Activated B cell treated with CpG ODN at 0.5 μM for 24 hours (primary cell): ENCODE measurements around the gene LBH. TPM values are rescaled to one million over a fixed set of nuclear protein-coding genes. Genes with fewer than 3 reads are reported as not detected.
A peak's percentile ranks its signal among the peaks of the same experiment; 100 is the strongest.

ENCODE experiments used
- ATAC-seq: fragments of 200-7000 bp; cut with Tn5 transposase; one replicate; pipeline ENCODE4 v1.10.0; 2021; ENCODE audit warnings: low read depth, mild to moderate bottlenecking, moderate library complexity
- CTCF ChIA-PET: fragments of 350-600 bp; sonication (Branson Sonifier 250); formaldehyde crosslinking; loops from one replicate; lab custom pipeline; 2021; ENCODE audit warnings: antibody characterized with exemption; lab: Charles Lee
- POLR2A ChIA-PET: fragments of 350-600 bp; sonication (Branson Sonifier 250); formaldehyde crosslinking; loops from one replicate; lab custom pipeline; 2021; ENCODE audit warnings: antibody characterized with exemption; lab: Charles Lee
- DNase-seq: peaks from one replicate; pipeline ENCODE4 v3.0.0; 2022
- H3K27ac Mint-ChIP-seq: one replicate; pipeline ENCODE4 v1.8.0; 2020; ENCODE audit warnings: mixed read lengths
- H3K27me3 Mint-ChIP-seq: one replicate; pipeline ENCODE4 v1.8.0; 2021; ENCODE audit warnings: mixed read lengths
- H3K36me3 Mint-ChIP-seq: one replicate; pipeline ENCODE4 v1.8.0; 2021; ENCODE audit warnings: low read depth, mixed read lengths
- H3K4me1 Mint-ChIP-seq: one replicate; pipeline ENCODE4 v1.8.0; 2021; ENCODE audit warnings: mixed read lengths
- H3K4me3 Mint-ChIP-seq: one replicate; pipeline ENCODE4 v1.8.0; 2020; ENCODE audit warnings: mild to moderate bottlenecking, mixed read lengths
- H3K9me3 Mint-ChIP-seq: one replicate; pipeline ENCODE4 v1.8.0; 2020; ENCODE audit warnings: mixed read lengths
- CTCF ChIP-seq: fragments of 200-600 bp; IDR thresholded peaks from one replicate; pipeline ENCODE4 v1.8.0; 2022; ENCODE audit warnings: antibody characterized with exemption, mild to moderate bottlenecking
- intact Hi-C: fragments of 100-400 bp; cut with micrococcal nuclease; formaldehyde crosslinking; loops from one replicate; pipeline ENCODE4 v1.15.1; 2024
- total RNA-seq: library from RNA; stranded (reverse); gene quantifications from 2 replicates; pipeline ENCODE4 v1.2.3, GENCODE V29; 2022

Gene LBH
- total RNA-seq, 1 donor from 2014 or later = 131 TPM

DNA sequence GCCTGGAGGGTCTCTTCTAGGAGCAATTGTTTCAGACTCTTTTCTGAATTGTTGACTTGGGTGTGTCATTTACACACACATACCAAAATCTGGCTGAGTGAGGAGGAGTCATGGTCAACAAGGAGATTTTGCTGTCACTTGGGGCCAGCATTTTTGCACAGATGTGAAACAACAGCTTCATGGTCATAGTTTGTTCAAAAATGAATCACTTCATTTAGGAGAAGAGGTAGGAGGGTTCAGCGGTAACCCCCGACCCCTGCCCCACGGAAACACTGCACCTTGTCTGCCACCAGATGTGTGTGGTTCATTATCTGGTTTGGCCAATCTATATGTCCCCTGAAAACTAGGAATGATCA lies 42.2 kb downstream of the LBH start:
- Mint-ChIP-seq H3K4me1 (peaks cover 93% of the 10 kb centered on the region), H3K27me3 (no peaks in the 10 kb centered on the region), H3K36me3 (no peaks in the 10 kb centered on the region), H3K9me3 (no peaks in the 10 kb centered on the region), H3K4me3 (no peak overlapping the region), H3K27ac (peak overlapping the region; percentile 72)
- no peak for DNase-seq
- TF ChIP-seq CTCF = no peak
- ChIA-PET POLR2A (interaction anchor here (0.7 to 3.2 kb wide), 4 partner anchors 14 to 63 kb away, joined by 3 to 20 read pairs (median 8); no protein-coding TSS in a partner anchor), CTCF (no interaction called here)
- ATAC-seq = no peak
- intact Hi-C loops = loop anchor here (1.0 kb wide), 1 partner anchor 9 kb away; no protein-coding TSS in a partner anchor

- H3K27me3 Mint-ChIP-seq = no peaks in the 10 kb centered on the region
- intact Hi-C loops = no loop called here
- no peak for TF ChIP-seq CTCF
- DNase-seq (no peak), ATAC-seq (no peak)
- no peaks in the 10 kb centered on the region for H3K36me3 Mint-ChIP-seq
- ChIA-PET POLR2A (interaction anchor here (3.0 to 3.2 kb wide), 2 partner anchors 43 kb away, joined by 11 to 20 read pairs; no protein-coding TSS in a partner anchor), CTCF (interaction anchor here (1.8 kb wide), 1 partner anchor 67 kb away, joined by 8 read pairs; no protein-coding TSS in a partner anchor)
- no peak overlapping the region for H3K4me3 Mint-ChIP-seq
- H3K4me1 Mint-ChIP-seq = peaks cover 93% of the 10 kb centered on the region
- H3K27ac Mint-ChIP-seq = peak overlapping the region; percentile 63
- H3K9me3 Mint-ChIP-seq = no peaks in the 10 kb centered on the region
Observed at GRCh38 chr2:30275256-30275655, 43.9 kb downstream of the LBH start.

DNA sequence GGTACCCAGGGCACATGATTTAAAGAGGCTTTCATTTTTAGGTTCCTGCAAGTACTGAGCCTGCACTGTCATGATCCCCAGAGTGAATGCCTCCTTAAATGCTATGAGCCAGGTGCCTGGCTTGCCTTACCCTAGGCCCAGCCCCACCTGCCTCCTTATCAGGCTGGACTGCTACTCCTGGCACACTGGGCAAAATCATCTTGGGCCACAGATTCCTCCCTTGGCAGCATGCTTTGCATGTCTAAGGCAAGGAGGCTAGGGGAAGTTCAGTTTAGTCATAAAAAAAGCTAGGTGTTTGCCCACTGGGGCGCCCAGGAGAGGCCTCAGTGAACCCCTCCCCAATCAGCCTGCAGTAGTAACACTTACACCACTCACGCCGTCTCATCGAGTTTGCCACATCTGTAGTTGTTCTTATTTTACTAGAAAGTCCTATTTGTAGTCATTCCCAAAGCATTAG lies 45.1 kb downstream of the LBH start:
- DNase-seq (peak; percentile 36), ATAC-seq (peak; percentile 94)
- POLR2A ChIA-PET = interaction anchor here (0.5 to 3.0 kb wide), 17 partner anchors 10 to 192 kb away, joined by 3 to 17 read pairs (median 4); no protein-coding TSS in a partner anchor
- Mint-ChIP-seq H3K4me3 (peak overlapping the region; percentile 41), H3K27me3 (no peaks in the 10 kb centered on the region), H3K36me3 (no peaks in the 10 kb centered on the region), H3K9me3 (no peaks in the 10 kb centered on the region), H3K4me1 (peaks cover 94% of the 10 kb centered on the region), H3K27ac (peak overlapping the region; percentile 81)
- no peak for TF ChIP-seq CTCF
- CTCF ChIA-PET = interaction anchor here (1.2 to 1.8 kb wide), 5 partner anchors 11 to 68 kb away, joined by 3 to 8 read pairs (median 4); no protein-coding TSS in a partner anchor
- intact Hi-C loops = loop anchor here (1.0 kb wide), 5 partner anchors 10 to 61 kb away; no protein-coding TSS in a partner anchor

- ChIA-PET CTCF (interaction anchor here (1.6 kb wide), 2 partner anchors 10 to 57 kb away, joined by 4 to 6 read pairs; no protein-coding TSS in a partner anchor), POLR2A (interaction anchor here (0.9 to 3.0 kb wide), 9 partner anchors 8 to 62 kb away, joined by 3 to 17 read pairs (median 7); no protein-coding TSS in a partner anchor)
- no peaks in the 10 kb centered on the region for H3K36me3 Mint-ChIP-seq
- peaks cover 94% of the 10 kb centered on the region for H3K4me1 Mint-ChIP-seq
- H3K27ac Mint-ChIP-seq = peak overlapping the region; percentile 81
- intact Hi-C loops = no loop called here
- ATAC-seq = no peak
- DNase-seq = no peak
- H3K27me3 Mint-ChIP-seq = no peaks in the 10 kb centered on the region
- no peak for TF ChIP-seq CTCF
- peak overlapping the region; percentile 32 for H3K4me3 Mint-ChIP-seq
- no peaks in the 10 kb centered on the region for H3K9me3 Mint-ChIP-seq
Observed at GRCh38 chr2:30277582-30277981, 46.2 kb downstream of the LBH start.

GRCh38 chr2:30278419-30278818 lies 47.1 kb downstream of the LBH start:
- intact Hi-C loops = no loop called here
- DNase-seq = no peak
- Mint-ChIP-seq H3K4me3 (peak overlapping the region; percentile 8), H3K9me3 (no peaks in the 10 kb centered on the region), H3K27ac (peak overlapping the region; percentile 81), H3K36me3 (no peaks in the 10 kb centered on the region), H3K27me3 (no peaks in the 10 kb centered on the region), H3K4me1 (peaks cover 94% of the 10 kb centered on the region)
- ATAC-seq = no peak
- TF ChIP-seq CTCF = no peak
- ChIA-PET POLR2A (interaction anchor here (0.9 to 3.0 kb wide), 3 partner anchors 9 to 59 kb away, joined by 5 to 11 read pairs (median 7); no protein-coding TSS in a partner anchor), CTCF (interaction anchor here (1.0 kb wide), 1 partner anchor 433 kb away, joined by 3 read pairs; no protein-coding TSS in a partner anchor)
